HuH-7 (cell line): ENCODE data around the gene LLGL2.

Source experiments
- DNase-seq: peaks from one replicate; pipeline ENCODE4 v3.0.0; 2011; ENCODE audit warnings: low spot score

Gene LLGL2

GRCh38 chr17:75523647-75524046, 1.9 kb upstream of the LLGL2 start:
- no peak for DNase-seq

DNA sequence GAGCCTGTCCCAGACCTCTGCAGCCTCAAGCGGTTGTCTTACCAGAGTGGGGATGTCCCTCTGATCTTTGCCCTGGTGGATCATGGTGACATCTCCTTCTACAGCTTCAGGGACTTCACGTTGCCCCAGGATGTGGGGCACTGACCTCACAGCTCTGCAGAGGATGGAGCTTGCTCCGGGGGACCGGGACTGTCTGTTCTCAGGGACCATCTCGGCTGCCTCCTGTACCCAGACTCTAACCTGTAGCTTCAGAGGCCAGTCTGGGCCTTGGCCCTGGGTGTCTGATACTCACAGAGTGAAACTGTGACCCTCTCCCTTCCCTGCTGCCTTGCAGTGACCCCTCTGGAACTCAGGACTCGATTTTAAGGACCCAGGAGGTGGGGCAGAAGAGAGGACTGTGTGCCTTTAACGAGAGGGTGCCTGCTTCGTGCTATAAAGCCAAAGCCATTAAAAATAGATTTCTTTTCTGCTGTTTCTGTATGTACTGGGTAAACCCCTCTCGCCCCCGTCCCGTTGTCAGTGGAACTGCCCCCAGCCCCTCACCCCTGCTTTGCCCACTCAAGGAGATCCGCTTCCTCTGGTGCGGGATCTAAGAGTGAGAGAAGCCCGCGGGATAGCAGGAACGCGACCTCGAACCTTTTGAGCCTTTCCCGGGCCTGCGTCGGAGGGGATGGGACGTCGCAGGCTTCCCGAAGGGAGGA, 1.1 kb upstream of the LLGL2 start:
- DNase-seq: no peak

GRCh38 chr17:75525806-75526554, 483 bp downstream of the LLGL2 start:
- no peak for DNase-seq

GRCh38 chr17:75526555-75527270, 1.2 kb downstream of the LLGL2 start:
- no peak for DNase-seq

DNA sequence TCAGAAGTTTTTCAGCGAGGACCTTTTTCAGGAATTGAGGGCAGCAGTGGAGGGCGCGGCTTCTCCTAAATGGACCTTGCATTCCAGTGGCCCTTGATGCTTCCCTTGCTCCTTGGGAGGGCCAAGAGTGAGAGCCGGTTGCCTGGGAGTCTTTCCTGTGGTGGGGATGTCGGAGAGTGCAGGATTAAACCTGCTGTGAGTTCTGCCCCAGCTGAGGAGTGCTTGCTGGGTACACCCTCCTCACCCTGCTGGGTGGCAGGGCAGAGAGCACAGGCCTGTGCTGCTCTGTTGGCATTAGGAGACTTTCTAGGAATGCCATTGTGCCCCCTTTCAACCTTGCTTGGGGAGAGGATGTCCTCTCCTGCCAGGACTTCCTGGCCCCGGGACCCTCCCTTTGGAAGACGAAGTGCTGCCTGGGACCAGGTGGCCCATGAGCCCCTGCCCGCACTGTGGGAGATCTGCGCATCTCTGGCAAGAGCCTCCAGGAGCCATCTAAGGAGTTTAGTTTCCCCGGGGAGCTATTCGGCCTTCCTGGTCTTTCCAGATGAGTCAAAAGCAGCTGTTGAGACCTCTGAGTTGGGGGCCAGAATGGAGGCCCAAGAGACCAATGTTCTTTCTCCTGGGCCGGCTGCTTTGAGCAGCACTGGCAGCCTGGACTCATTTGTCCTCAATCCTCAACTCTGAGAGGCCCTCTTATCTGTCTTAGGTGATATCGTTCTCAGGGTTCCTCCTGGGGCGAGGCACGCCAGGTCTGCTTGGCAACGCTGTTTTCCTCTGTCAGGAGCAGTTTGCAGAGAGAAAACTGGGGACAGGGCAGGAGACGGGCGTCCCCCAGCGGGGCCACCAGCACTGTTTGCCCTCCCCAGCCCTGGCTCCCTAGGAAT, 5.6 kb downstream of the LLGL2 start:
- no peak for DNase-seq

GRCh38 chr17:75531721-75532072, 6.2 kb downstream of the LLGL2 start:
- DNase-seq: no peak

GRCh38 chr17:75535119-75535537, 9.6 kb downstream of the LLGL2 start:
- DNase-seq: no peak

DNA sequence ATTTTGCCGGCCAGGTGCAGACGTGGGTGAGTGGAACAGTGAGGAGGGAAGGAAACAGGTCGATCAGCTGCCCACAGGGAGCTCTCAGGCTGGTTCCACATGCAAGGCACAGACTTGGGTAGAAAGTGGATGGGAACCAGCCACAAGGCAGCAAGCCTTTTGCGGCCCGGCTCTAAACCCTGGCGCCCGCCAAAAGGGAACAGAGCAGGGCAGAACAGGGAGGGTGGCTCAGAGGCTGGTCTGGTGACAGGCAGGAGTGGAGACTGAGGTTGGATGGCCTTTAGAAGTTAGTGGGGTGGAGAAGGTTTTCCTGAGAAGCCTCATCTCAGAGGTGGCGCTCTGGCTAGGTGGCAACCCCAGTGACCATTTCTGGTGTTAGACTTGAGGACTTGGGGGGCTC, 10.4 kb downstream of the LLGL2 start:
- no peak for DNase-seq

DNA sequence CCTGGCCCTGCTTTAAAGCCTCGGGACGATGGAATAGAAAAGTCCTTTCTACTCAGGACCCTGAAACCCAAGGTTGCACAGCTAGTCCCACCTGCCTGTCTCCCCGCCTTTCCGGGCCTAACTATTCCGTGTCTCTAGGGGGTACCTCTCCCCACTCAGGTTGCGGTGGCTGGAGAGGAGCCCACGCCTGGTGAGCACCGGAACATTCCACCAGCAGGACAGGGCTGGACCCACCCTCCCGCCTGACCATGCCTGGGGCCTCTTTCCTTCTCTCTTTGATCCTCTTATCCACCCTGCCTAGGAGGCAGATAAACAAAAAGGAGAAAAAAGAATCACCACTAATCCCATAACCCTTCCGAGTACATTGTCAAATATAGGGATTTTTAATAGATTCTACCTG, 10.9 kb downstream of the LLGL2 start:
- DNase-seq: no peak

GRCh38 chr17:75539967-75540729, 14.7 kb downstream of the LLGL2 start:
- DNase-seq: no peak

DNA sequence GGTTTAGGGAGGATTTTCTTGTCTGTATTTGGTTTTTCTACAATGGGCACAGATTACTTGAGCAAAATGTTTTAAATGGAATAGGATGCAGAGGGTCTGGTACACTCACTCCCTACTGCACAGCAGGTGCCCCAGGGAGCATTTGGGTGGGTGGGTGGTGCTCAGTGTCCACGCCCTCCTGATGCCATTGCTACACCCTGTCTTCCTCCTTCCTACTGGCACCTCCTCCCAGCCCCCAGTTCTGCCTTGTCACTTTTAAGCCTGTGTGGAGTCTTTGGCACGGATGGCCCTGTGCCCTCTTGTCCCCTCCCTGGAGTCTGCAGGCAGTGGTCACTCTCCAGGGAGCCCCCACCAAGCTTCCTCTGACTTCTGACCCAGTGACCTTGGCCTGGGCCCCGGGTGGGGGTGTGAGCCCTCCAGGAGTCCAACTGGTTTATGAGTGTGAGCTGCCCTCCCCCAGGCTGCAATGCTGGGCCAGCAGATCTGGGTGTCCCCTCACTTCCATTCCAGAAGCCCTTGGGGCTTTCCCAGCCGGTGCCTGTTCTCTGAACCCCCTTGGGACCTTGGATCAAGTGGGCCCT, 15.5 kb downstream of the LLGL2 start:
- DNase-seq: no peak

GRCh38 chr17:75542229-75542628, 16.7 kb downstream of the LLGL2 start:
- DNase-seq: no peak

DNA sequence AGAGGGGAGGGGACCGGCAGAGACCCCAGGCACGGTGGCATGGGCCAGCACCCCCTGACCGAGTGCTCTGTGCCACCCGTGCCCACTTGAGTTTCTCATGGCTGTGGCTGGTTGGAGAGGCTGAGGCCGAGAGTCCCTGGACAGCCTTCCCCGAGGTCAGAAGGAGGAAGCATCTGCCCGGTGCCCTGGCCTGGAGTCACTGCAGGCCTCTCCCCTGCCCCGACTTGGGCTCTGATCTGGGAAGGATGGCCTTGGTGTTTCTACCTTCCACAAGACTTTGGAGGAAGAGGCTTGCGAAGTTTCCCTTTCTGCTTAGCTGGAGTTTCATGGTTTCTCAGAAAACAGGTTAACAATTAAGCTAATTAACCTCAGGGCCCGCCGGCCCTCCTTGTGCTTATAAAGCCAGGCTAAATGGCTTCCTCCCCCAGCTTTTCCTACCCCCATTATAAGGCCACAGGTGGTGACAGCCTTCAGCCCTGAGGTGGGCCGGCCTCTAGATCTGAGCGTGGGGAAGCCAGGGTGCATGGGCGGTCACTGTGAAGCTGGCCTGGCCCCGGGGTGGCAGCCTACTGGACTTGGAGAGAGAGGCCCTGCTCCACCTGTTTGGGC, 17.3 kb downstream of the LLGL2 start:
- no peak for DNase-seq

DNA sequence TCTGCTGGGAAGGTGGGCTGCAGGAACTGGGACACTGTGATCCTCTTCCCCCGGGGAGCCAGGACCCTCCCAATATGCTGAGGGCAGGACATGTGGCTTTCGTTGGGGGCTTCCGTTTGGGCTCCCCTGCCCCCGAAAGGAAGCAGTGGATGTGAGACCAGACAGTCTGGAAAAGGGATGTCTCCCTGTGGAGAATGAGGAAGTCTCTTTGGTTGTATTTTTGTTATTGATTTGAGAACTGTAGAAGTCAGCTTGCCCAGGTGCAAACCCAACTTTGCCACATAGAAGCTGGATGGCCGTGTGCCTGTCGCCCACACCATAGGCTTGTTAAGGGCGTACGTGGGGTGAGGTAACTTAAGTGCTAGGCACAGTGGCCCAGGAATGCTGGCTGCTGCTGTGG, 18.8 kb downstream of the LLGL2 start:
- DNase-seq: no peak

DNA sequence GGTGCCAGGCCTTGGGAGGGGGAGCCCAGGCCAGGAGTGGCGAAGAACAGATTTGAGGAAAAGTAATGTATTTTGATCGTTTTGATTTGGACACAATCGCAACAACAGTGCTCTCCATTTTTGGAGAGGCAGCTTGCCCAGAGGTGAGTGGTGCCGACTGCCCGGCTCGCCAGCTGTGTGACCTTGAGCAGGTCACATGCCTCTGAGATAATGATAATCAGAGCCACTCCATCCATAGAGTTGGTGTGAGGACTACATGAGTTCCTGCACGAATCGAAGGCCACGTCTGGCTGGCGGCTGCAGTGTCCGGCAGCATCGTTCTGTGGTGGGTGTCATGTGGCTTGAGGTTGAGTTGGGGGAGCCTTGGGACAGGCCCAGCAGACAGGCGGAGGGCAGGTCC, 20.7 kb downstream of the LLGL2 start:
- DNase-seq: no peak

GRCh38 chr17:75547091-75547490, 21.6 kb downstream of the LLGL2 start:
- no peak for DNase-seq

GRCh38 chr17:75548813-75549212, 23.3 kb downstream of the LLGL2 start:
- no peak for DNase-seq

DNA sequence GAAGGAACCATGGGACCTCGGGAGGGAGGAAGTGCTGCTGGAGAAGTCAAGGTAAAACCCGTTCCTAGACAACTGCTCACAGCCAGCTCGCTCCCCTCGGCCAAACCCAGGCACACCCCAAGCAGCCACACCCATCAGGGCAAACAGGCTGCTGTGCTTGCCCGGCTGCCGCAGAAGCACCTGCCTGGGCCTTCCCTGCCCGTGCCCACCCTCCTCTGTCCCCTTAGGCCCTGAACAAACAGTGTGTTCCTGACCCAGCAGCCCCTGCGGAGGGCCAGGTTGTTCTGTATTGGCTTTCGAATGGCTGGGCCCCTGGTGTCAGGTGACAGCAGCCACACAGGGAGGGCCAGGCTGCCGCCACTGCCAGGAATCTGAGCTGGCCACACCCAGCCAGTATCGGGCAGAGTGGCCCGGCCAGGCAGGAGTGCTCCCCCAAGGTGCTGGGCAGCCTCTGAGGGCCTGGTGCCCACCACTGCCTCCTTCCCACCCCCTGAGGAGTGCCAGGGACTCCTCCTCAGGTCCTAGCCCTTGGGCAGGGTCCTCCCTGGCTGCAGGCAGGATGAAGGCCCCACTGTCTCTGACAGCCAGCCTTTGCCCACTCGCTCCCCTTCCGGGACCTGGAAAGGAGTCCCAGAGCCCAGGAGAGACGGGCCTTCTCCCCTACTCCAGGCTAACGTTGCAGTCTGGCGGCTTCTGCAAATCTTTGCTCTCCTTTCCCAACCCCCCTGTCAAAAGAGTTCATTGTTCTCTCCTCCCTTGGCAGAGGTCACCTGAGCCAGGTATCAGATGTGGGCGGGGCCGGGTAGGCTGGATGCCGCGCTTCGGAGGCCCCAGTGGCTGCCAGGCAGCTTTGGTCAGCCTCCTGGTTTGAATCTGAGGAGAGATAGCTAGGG, 24.0 kb downstream of the LLGL2 start:
- DNase-seq: peak; percentile 95

- no peak for DNase-seq
Measured at GRCh38 chr17:75550139-75550465, 24.6 kb downstream of the LLGL2 start.

DNA sequence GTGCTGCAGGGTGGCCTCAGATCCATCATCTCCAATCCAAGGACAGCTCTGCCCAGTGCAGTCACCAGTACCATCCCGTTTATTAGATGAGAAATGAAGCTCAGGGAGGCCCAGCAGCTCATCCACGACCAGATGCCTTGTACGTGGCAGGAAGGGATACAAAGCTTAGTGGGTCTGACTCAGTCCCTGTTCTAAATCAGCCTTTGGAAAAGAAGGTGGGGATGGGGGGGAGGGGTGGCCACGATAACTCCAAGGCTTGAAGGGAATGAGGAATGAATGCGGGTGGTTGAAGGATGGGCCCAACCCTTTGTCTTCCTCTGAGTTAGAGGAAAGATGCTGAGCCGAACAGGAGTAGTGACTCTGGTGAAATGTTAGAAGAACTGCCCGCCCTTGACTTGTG, 25.8 kb downstream of the LLGL2 start:
- no peak for DNase-seq
